Esophagus mucosa (tissue), 1 donor: Measurements from ENCODE around the gene COL6A5. TPM values are rescaled to one million over a fixed set of nuclear protein-coding genes. Genes with fewer than 3 reads are reported as not detected.

Experiments
- ATAC-seq: fragments of 200-7000 bp; cut with Tn5 transposase; one replicate; pipeline ENCODE4 v1.9.1; 2020
- total RNA-seq: library from RNA; stranded (reverse); gene quantifications from one replicate; pipeline ENCODE4 v1.2.4, GENCODE V29; 2023
- donor health status: DM: yes; HTN: yes; CAD: no.

COL6A5 gene
- total RNA-seq, 1 donor from 2014 or later = 0.16 TPM

DNA sequence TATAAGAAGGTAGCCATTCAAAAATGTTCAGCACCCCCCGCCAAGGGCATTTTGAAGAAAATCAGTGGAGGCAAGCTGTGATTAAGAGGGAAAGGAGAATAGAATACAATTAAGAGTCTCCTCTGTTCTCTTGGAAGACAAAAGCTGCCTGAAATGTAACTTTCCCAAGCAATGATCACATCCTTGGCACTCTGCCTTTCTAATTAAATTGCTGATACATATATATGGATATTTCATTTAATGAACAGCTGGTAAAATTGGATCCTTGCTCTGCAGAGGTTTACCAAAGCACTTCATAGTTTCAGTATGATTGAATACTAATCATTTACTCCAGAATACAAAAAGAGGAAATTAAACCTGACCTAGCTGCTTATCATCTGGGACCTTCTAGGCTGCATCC, 182.0 kb downstream of the COL6A5 start:
- ATAC-seq = no peak

DNA sequence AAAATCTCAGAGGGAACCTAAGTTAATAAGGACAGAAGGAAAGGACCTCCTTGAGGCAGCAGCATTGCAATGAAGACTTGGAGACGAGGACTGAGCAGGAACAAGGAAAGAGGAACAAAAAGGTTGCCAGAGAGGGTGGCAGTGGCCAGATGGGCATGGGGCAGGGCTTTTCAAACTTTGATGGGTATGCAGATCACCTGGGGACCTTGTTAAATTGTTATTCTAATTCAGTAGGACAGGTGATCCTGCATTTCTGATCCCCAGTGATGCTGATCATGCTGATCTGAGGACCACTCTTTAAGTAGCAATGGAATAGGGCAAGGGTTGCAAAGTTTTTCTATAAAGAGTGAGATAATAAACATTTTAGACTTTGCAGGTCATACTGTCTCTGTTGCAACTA, 182.6 kb downstream of the COL6A5 start:
- ATAC-seq = no peak

DNA sequence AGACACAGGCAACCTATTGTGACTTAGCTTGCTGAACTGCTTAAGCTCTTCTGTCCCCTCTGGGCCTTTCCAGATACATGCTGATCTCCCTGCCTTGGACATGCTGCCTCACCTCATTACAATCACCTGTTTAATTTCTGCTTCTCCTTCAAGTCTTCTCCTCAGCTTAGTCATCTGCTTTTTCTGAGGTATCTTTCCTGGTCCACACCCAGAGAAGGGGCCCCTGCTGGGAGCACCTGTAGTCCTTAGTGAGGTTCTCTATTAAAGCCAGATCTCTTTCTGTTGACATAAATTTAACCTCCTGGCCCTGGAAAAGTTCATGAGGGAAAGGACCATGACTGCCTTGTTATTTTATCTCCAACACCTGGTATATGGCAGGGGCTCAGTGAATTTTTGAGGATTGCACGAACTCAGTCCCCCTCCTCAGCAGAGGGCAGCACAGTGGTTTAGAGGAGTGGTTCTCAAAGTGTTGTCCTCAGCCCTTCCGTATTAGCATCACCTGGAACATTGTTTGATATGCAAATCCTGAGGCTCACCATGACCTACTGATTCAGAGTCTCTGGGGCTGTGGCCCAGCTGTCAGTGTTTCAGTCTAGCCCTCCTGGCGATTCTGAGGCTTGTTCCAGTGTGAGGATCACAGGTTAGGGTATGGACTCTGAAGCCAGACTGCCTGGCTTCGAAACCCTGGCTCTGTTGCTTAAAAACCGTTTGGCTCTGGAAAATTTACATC, 184.2 kb downstream of the COL6A5 start:
- no peak for ATAC-seq

DNA sequence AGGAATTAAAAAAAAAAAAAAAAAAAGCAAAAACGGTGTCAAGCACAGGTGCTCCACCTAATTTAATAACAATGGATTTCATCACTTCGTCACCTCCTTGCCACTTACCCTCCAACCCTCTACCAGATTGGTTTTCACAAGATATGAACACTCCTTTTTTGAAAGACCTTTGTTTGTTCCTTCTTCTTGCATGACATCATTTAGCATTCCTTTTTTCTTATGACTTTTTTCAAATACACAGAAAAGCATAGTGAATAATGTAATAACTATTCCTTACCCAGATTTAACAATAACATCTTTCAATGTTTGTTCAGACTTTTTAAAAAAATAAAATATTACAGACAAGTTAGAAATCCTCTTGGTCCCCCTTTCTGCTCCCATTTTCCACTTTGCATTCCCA, 187.8 kb downstream of the COL6A5 start:
- no peak for ATAC-seq

Other genes starting within 250 kb of the COL6A5 start
- gene COL6A6, start 171.5 kb downstream of the COL6A5 start, total RNA-seq = 0.08 TPM